ENCODE results near the gene SHISA3. TPM values are rescaled to one million over a fixed set of nuclear protein-coding genes. Genes with fewer than 3 reads are reported as not detected.
A peak's percentile ranks its signal among the peaks of the same experiment; 100 is the strongest.

The SHISA3 gene
- total and polyA plus RNA-seq, 2 of the 8 experiments (the other 6 are each of a cell fraction or from before 2014, with no cell fraction given), result 2.0 to 9.3 TPM

DNA sequence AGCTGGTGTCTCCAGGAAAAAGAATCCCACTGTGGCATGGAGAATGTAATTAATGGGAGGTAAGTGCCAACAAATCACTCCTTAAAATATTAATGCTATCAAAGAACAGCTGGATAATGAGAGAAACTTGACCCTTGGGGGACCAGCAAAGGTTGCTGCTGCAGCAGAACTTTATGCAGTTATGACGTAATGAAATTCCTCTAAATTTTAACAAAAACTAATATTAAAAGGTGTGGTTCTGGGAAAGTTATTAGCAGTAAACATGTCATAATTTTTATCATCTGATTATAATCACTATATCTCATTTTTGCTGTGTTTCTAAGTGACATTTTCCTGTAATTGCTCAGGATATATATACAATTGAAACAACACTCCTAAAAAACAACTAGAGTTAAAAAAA lies 1.7 kb upstream of the SHISA3 start:
- no peak for TF ChIP-seq NRF1 (IDR thresholded peaks at IDR 0.05; ENCODE audit: low read depth, low read length)
- Histone ChIP-seq H3K27me3 (replicated peaks in 1 of 4; ENCODE audit: control insufficient read depth in 3 of 4, extremely low read depth in 1 of 4, insufficient read depth in 3 of 4, low read length in 3 of 4) (peaks cover 19 to 55% (median 50%) of the 10 kb centered on the region in 4 experiments), H2AK5ac (ENCODE audit: low read depth, low read length) (no peak overlapping the region), H3K23me2 (ENCODE audit: low read depth, low read length) (peaks cover 33% of the 10 kb centered on the region), H3K27ac (ENCODE audit: low read depth, low read length) (no peak overlapping the region), H3K4me1 (replicated peaks in 1 of 4; ENCODE audit: control insufficient read depth in 3 of 4, insufficient read depth in 4 of 4, low read length in 3 of 4) (peaks cover 4 to 27% (median 11%) of the 10 kb centered on the region in 4 experiments; a peak in 6 of 7 replicates), H2BK15ac (ENCODE audit: low read length) (no peak overlapping the region), H3K23ac (ENCODE audit: insufficient read length) (no peak overlapping the region), H3K36me3 (ENCODE audit: control insufficient read depth in 2 of 4, insufficient read depth in 4 of 4, low read length in 3 of 4) (no peaks in the 10 kb centered on the region), H2BK5ac (ENCODE audit: low read depth, low read length) (no peak overlapping the region), H3K56ac (replicated peaks; ENCODE audit: insufficient read length, low read depth, low read length) (no peak overlapping the region), H3K9me3 (ENCODE audit: insufficient read depth in 2 of 2, low read depth in 1 of 2, low read length in 1 of 2) (no peaks in the 10 kb centered on the region), H2BK12ac (ENCODE audit: low read depth, low read length) (no peak overlapping the region), H3K4ac (replicated peaks; ENCODE audit: insufficient read length, low read depth, low read length) (no peak overlapping the region), H4K8ac (ENCODE audit: extremely low read depth, insufficient read depth, low read length) (no peak overlapping the region), H2AFZ (ENCODE audit: low read length) (no peak overlapping the region), H2BK20ac (ENCODE audit: low read length) (no peak overlapping the region), H2BK120ac (replicated peaks; ENCODE audit: low read depth, low read length) (no peak overlapping the region), H3K14ac (ENCODE audit: insufficient read length) (no peak overlapping the region), H3K79me2 (ENCODE audit: control insufficient read depth in 1 of 2, insufficient read depth in 2 of 2, low read length in 2 of 2) (no peaks in the 10 kb centered on the region), H3K9ac (replicated peaks in 1 of 4; ENCODE audit: extremely low read depth in 1 of 4, low read depth in 3 of 4, low read length in 3 of 4) (no peak overlapping the region), H3K4me3 (ENCODE audit: extremely low read depth in 1 of 4, insufficient read depth in 2 of 4, low read depth in 3 of 4, low read length in 4 of 4) (peak overlapping the region in 1 of 4 experiments; percentile 66; a peak in 1 of 8 replicates), H4K5ac (ENCODE audit: insufficient read length, low read depth, low read length) (no peak overlapping the region), H3K79me1 (ENCODE audit: low read depth, low read length) (no peaks in the 10 kb centered on the region), H4K20me1 (replicated peaks in 1 of 2; ENCODE audit: control insufficient read depth in 1 of 2, insufficient read depth in 2 of 2, low read length in 2 of 2) (no peaks in the 10 kb centered on the region), H3K18ac (ENCODE audit: extremely low read depth, low read length) (no peak overlapping the region), H3K4me2 (ENCODE audit: insufficient read depth in 1 of 2, low read depth in 2 of 2, low read length in 2 of 2) (no peak overlapping the region; a peak in 1 of 4 replicates), H4K91ac (replicated peaks; ENCODE audit: insufficient read length, low read length) (no peak overlapping the region)
- CTCF ChIA-PET (ENCODE audit: partially characterized antibody), result interaction anchor here (0.6 to 12.0 kb wide), 7 partner anchors 8 to 122 kb away, joined by 3 to 135 read pairs (median 5); no protein-coding TSS in a partner anchor
- POLR2A ChIA-PET (ENCODE audit: partially characterized antibody), result interaction anchor here (0.6 kb wide), 2 partner anchors 11 to 13 kb away, joined by 3 read pairs; no protein-coding TSS in a partner anchor
- DNase-seq (ENCODE audit: low read depth in 1 of 2, low spot score in 2 of 2) (no peak), FAIRE-seq (no peak)
- WGBS, 2 experiments (ENCODE audit: extremely low coverage in 1 of 2, insufficient coverage in 1 of 2, insufficient read length in 1 of 2, insufficient replicate concordance in 2 of 2, low coverage in 1 of 2, low lambda C conversion rate in 2 of 2, missing lambda C conversion rate in 1 of 2), result 79% methylated on average over 1 of the region's 1 CpG; no CpG with 5 or more reads in 1 of the 2 experiments
